C4-2B (cell line): ENCODE results near the gene SYT14.

Source experiments
- CTCF ChIP-seq: fragments of 450-650 bp; conservative IDR thresholded peaks from 2 replicates; pipeline ENCODE4 v1.5.1; 2017; ENCODE audit warnings: mild to moderate bottlenecking
- ZFX ChIP-seq: fragments of 450-650 bp; IDR thresholded peaks from 2 replicates; pipeline ENCODE4 v1.6.1; 2017

DNA sequence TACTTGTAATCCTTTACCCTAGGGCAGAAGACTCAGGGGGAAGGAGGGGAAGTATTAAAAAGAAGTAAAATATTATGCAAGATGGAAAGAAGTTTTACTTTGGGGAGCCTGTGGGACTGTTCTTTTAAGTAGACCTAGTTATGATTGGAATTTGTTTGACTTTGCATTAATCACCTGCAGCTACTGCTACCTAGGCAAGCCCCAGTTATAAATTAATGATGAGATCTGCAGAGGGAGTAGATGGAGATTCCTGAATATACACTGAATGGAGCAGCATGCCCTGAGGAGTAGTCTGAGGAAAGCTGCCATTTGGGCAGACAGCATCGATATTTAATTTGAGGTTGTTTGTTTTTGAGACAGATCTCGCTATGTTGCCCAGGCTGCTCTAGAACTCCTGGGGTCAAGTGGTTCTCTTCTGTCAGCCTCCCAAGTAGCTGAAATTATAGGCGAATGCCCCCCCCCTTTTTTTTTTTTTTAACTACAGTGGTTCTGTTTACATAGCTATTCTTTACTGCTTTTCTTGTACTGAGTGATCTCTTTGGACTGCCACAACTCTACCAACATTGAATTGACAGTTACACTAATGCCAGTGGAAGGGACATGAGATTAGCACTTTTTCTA, 213.1 kb downstream of the SYT14 start:
- TF ChIP-seq CTCF (no peak), ZFX (no peak)
